Measurements from ENCODE around the gene CD8B2.

DNA sequence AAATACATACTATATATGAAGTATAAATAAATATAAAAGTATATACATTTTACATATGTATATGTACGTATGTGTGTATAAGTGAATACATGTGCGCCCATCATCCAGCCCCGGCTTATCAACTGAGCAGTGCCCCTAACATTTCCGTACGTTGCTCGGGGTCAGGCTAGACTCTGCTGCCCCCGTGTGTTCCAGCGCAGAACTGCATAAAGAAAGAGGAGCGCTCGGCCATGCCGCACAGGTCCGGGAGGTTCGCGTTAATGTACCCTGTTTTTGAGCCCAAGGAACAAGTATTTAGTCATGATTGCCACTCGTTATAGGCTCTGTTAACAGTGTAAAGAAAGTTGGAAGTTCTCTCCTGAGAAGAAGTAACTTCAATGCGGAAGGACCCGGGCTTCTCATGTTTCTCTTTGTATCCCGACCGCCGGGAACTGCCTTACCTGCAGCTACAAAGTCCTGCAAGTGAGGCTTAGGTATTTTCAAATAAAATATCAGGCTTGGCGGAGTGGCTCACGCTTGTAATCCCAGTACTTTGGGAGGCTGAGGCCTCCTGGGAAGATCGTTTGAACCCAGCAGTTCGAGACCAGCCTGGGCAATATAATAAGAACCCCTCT lies 55.7 kb downstream of the CD8B2 start:
- TF ChIP-seq YY1 (IDR thresholded peaks at IDR 0.05; ENCODE audit: insufficient read depth, insufficient read length) (no peak), ZNF274 (IDR thresholded peaks at IDR 0.05; ENCODE audit: low read depth, low read length) (no peak), SUZ12 (IDR thresholded peaks at IDR 0.05; ENCODE audit: extremely low read depth, insufficient read depth, insufficient read length) (no peak)
